H1 (cell line): ENCODE measurements around the gene TPBGL. TPM values are rescaled to one million over a fixed set of nuclear protein-coding genes. Genes with fewer than 3 reads are reported as not detected.
A peak's percentile ranks its signal among the peaks of the same experiment; 100 is the strongest.

Experiments used
- CTCF ChIA-PET: fragments of 300-600 bp; sonication (Branson Sonifier 250); formaldehyde crosslinking; loops from one replicate; lab custom pipeline; 2021; ENCODE audit not compliant: partially characterized antibody; lab: Charles Lee
- POLR2A ChIA-PET: fragments of 300-600 bp; sonication (Branson Sonifier 250); formaldehyde crosslinking; loops from one replicate; lab custom pipeline; 2021; ENCODE audit warnings: inconsistent platforms; ENCODE audit not compliant: partially characterized antibody; lab: Charles Lee
- DNase-seq, 2 experiments: peaks; one replicate each; pipeline versions ENCODE4 v3.0.0 to v3.0.0-alpha.2; 2010 to 2022; ENCODE audit warnings: low spot score in 2 of 2, low read depth in 1 of 2, mixed read lengths in 1 of 2
- FAIRE-seq: peaks from 2 replicates; lab custom pipeline; 2011; peaks lifted over from hg19 to GRCh38; lab: Jason Lieb, UNC
- H2AFZ ChIP-seq: 2 replicates; pipeline ENCODE4 v1.8.1; 2012; ENCODE audit warnings: low read length, inconsistent platforms
- H2AK5ac ChIP-seq: 2 replicates; pipeline ENCODE4 v1.6.1; 2013; ENCODE audit warnings: low read depth, low read length
- H2BK120ac ChIP-seq: replicated peaks from 2 replicates; pipeline ENCODE3; 2013; ENCODE audit warnings: low read depth, low read length, inconsistent platforms
- H2BK12ac ChIP-seq: 2 replicates; pipeline ENCODE4 v1.6.1; 2013; ENCODE audit warnings: low read depth, low read length
- H2BK15ac ChIP-seq: 2 replicates; pipeline ENCODE4 v1.6.1; 2013; ENCODE audit warnings: low read length
- H2BK20ac ChIP-seq: 2 replicates; pipeline ENCODE4 v1.6.1; 2013; ENCODE audit warnings: low read length
- H2BK5ac ChIP-seq: 2 replicates; pipeline ENCODE4 v1.6.1; 2013; ENCODE audit warnings: low read depth, low read length
- H3K14ac ChIP-seq: 2 replicates; pipeline ENCODE4 v1.6.1; 2013; ENCODE audit warnings: inconsistent platforms; ENCODE audit not compliant: insufficient read length
- H3K18ac ChIP-seq: 2 replicates; pipeline ENCODE4 v1.6.1; 2013; ENCODE audit warnings: low read length; ENCODE audit errors: extremely low read depth
- H3K23ac ChIP-seq: 2 replicates; pipeline ENCODE4 v1.6.1; 2013; ENCODE audit warnings: inconsistent platforms; ENCODE audit not compliant: insufficient read length
- H3K23me2 ChIP-seq: 2 replicates; pipeline ENCODE4 v1.6.1; 2013; ENCODE audit warnings: low read depth, low read length
- H3K27ac ChIP-seq: 2 replicates; pipeline ENCODE4 v1.6.1; 2011; ENCODE audit warnings: low read depth, low read length, inconsistent platforms
- H3K27me3 ChIP-seq, 4 experiments: replicated peaks in 1 of 4; 1 replicate in 1 of 4; 2 replicates in 3 of 4; pipeline versions ENCODE4 v1.6.1 to v1.8.1; 2011 to 2013; ENCODE audit warnings: low read length in 3 of 4, mild to moderate bottlenecking in 3 of 4, inconsistent platforms in 2 of 4, mixed read lengths in 2 of 4, moderate library complexity in 1 of 4; ENCODE audit not compliant: control insufficient read depth in 3 of 4, insufficient read depth in 3 of 4; ENCODE audit errors: extremely low read depth in 1 of 4
- H3K36me3 ChIP-seq, 4 experiments: 2 replicates each; pipeline versions ENCODE4 v1.6.1 to v1.8.1; 2011 to 2013; ENCODE audit warnings: mild to moderate bottlenecking in 4 of 4, low read length in 3 of 4, moderate library complexity in 2 of 4, control low read depth in 1 of 4, inconsistent platforms in 1 of 4; ENCODE audit not compliant: insufficient read depth in 4 of 4, control insufficient read depth in 2 of 4
- H3K4ac ChIP-seq: replicated peaks from 2 replicates; pipeline ENCODE3; 2013; ENCODE audit warnings: low read length, low read depth, mixed read lengths, inconsistent platforms; ENCODE audit not compliant: insufficient read length
- H3K4me1 ChIP-seq, 4 experiments: replicated peaks in 1 of 4; 1 replicate in 1 of 4; 2 replicates in 3 of 4; pipeline versions ENCODE4 v1.6.1 to v1.8.1; 2011 to 2013; ENCODE audit warnings: low read length in 3 of 4, inconsistent platforms in 2 of 4, mixed read lengths in 1 of 4; ENCODE audit not compliant: insufficient read depth in 4 of 4, control insufficient read depth in 3 of 4
- H3K4me2 ChIP-seq, 2 experiments: 2 replicates each; pipeline versions ENCODE4 v1.6.1 to v1.8.1; 2011 to 2013; ENCODE audit warnings: low read depth in 2 of 2, low read length in 2 of 2, control low read depth in 1 of 2, inconsistent platforms in 1 of 2, mild to moderate bottlenecking in 1 of 2; ENCODE audit not compliant: insufficient read depth in 1 of 2
- H3K4me3 ChIP-seq, 4 experiments: fragments of 200-600, 300-600 bp in 1 of 4; sonication (generic), shearing (Covaris generic), sonication (Bioruptor Twin) in 1 of 4; 2 replicates each; pipeline versions ENCODE4 v1.5.1 to v1.8.1; 2011 to 2016; ENCODE audit warnings: low read length in 4 of 4, low read depth in 3 of 4, control low read depth in 2 of 4, inconsistent platforms in 2 of 4, mild to moderate bottlenecking in 2 of 4, mixed read lengths in 1 of 4, moderate library complexity in 1 of 4; ENCODE audit not compliant: insufficient read depth in 2 of 4; ENCODE audit errors: extremely low read depth in 1 of 4
- H3K56ac ChIP-seq: replicated peaks from 2 replicates; pipeline ENCODE3; 2013; ENCODE audit warnings: low read depth, mild to moderate bottlenecking, mixed read lengths, low read length, inconsistent platforms; ENCODE audit not compliant: insufficient read length
- H3K79me1 ChIP-seq: 2 replicates; pipeline ENCODE4 v1.6.1; 2013; ENCODE audit warnings: low read depth, low read length, control low read depth
- H3K79me2 ChIP-seq, 2 experiments: 2 replicates each; pipeline versions ENCODE4 v1.6.1 to v1.8.1; 2012 to 2013; ENCODE audit warnings: low read length in 2 of 2, mild to moderate bottlenecking in 2 of 2, inconsistent platforms in 1 of 2; ENCODE audit not compliant: insufficient read depth in 2 of 2, control insufficient read depth in 1 of 2
- H3K9ac ChIP-seq, 4 experiments: replicated peaks in 1 of 4; 1 replicate in 1 of 4; 2 replicates in 3 of 4; pipeline versions ENCODE4 v1.6.1 to v1.8.1; 2011 to 2013; ENCODE audit warnings: low read depth in 3 of 4, low read length in 3 of 4, control low read depth in 2 of 4, mild to moderate bottlenecking in 2 of 4, moderate library complexity in 2 of 4, inconsistent platforms in 1 of 4; ENCODE audit errors: extremely low read depth in 1 of 4
- H3K9me3 ChIP-seq, 2 experiments: 2 replicates each; pipeline versions ENCODE4 v1.6.1 to v1.8.1; 2012 to 2013; ENCODE audit warnings: mild to moderate bottlenecking in 2 of 2, moderate library complexity in 2 of 2, control low read depth in 1 of 2, inconsistent platforms in 1 of 2, low read depth in 1 of 2, low read length in 1 of 2, mixed read lengths in 1 of 2; ENCODE audit not compliant: insufficient read depth in 2 of 2
- H4K20me1 ChIP-seq, 2 experiments: replicated peaks in 1 of 2; 2 replicates each; pipeline versions ENCODE3 to v1.8.1; 2011 to 2013; ENCODE audit warnings: inconsistent platforms in 2 of 2, low read length in 2 of 2, mild to moderate bottlenecking in 1 of 2; ENCODE audit not compliant: insufficient read depth in 2 of 2, control insufficient read depth in 1 of 2
- H4K5ac ChIP-seq: 2 replicates; pipeline ENCODE4 v1.6.1; 2013; ENCODE audit warnings: low read length, low read depth, mixed read lengths, inconsistent platforms; ENCODE audit not compliant: insufficient read length
- H4K8ac ChIP-seq: 2 replicates; pipeline ENCODE4 v1.8.0; 2013; ENCODE audit warnings: mild to moderate bottlenecking, moderate library complexity, low read length, inconsistent platforms; ENCODE audit not compliant: insufficient read depth; ENCODE audit errors: extremely low read depth
- H4K91ac ChIP-seq: replicated peaks from 2 replicates; pipeline ENCODE3; 2013; ENCODE audit warnings: low read length, mixed read lengths, inconsistent platforms; ENCODE audit not compliant: insufficient read length
- CHD2 ChIP-seq: IDR thresholded peaks from 2 replicates; pipeline ENCODE4 v1.6.1; 2012; ENCODE audit warnings: low read length, improper control_type of control experiment
- GTF2F1 ChIP-seq: IDR thresholded peaks from 2 replicates; pipeline ENCODE4 v1.6.1; 2012; ENCODE audit warnings: low read depth, low read length, improper control_type of control experiment, borderline replicate concordance
- HDAC6 ChIP-seq: IDR thresholded peaks from one replicate; pipeline ENCODE4 v1.7.1; 2012; ENCODE audit warnings: low read depth, mild to moderate bottlenecking, inconsistent platforms, low read length, moderate library complexity
- NANOG ChIP-seq: IDR thresholded peaks from 2 replicates; pipeline ENCODE4 v1.6.1; 2011; ENCODE audit warnings: low read length, low read depth, mild to moderate bottlenecking, inconsistent platforms; ENCODE audit not compliant: insufficient read depth, poor library complexity, severe bottlenecking
- WGBS, 2 experiments: shearing (Covaris generic) in 1 of 2; methylation state at CpG; one replicate each; pipeline versions ENCODE4 v1.1.6 to v1.1.7; 2013 to 2015; ENCODE audit warnings: low lambda C conversion rate in 2 of 2, mixed read lengths in 2 of 2, inconsistent platforms in 1 of 2, low coverage in 1 of 2, missing lambda C conversion rate in 1 of 2; ENCODE audit not compliant: insufficient replicate concordance in 2 of 2, insufficient coverage in 1 of 2, insufficient read length in 1 of 2; ENCODE audit errors: extremely low coverage in 1 of 2, missing lambda C conversion rate in 1 of 2; 5-methylcytosine and 5-hydroxymethylcytosine counted together
- polyA plus RNA-seq, 7 experiments: library from polyadenylated mRNA; depleted of rRNA in 3 of 7; stranded (reverse) in 5 of 7; unstranded in 2 of 7; fragments of >200 nt in 5 of 7; fragments of 200-250 nt in 2 of 7; gene quantifications; 1 replicate in 5 of 7; 2 replicates in 1 of 7; 4 replicates in 1 of 7; pipeline versions ENCODE4 v1.2.1 to v1.2.3, GENCODE V29; 2011 to 2013; ENCODE audit warnings: missing spikeins in 2 of 7, mixed read lengths in 2 of 7
- total RNA-seq: library from RNA; stranded (reverse); fragmentation: NEBNext Ultra II Directional; extraction: Animal tissue kit (Norgen Biotek cat#: 25700); gene quantifications from 2 replicates; pipeline ENCODE4 v1.2.1, GENCODE V29; 2021
- TF ChIP-seq, protein P1 (sequence below): IDR thresholded peaks from 2 replicates; pipeline ENCODE4 v1.6.1; 2011; ENCODE audit warnings: low read depth, mild to moderate bottlenecking, low read length; ENCODE audit not compliant: insufficient read depth

Gene TPBGL
- total and polyA plus RNA-seq, 2 of the 8 experiments (the other 6 are each of a cell fraction or from before 2014, with no cell fraction given): 0.26 to 0.37 TPM

- no peak overlapping the region for H3K4me3 ChIP-seq
- no peak overlapping the region; the same call in 1 of the 2 replicates for H2BK5ac ChIP-seq
- no peak overlapping the region for H2BK120ac ChIP-seq
- 0 out of 2 replicates have a peak overlapping the region, but pooled peaks have one; percentile 40 for H3K18ac ChIP-seq
- H2BK20ac ChIP-seq: no peak overlapping the region
- POLR2A ChIA-PET: interaction anchor here (0.7 to 1.8 kb wide), 5 partner anchors 11 to 137 kb away, joined by 3 to 6 read pairs (median 4); no protein-coding TSS in a partner anchor
- H2AK5ac ChIP-seq: no peak overlapping the region
- no peak overlapping the region for H3K9ac ChIP-seq
- no peak overlapping the region for H3K23ac ChIP-seq
- no peak overlapping the region for H3K4ac ChIP-seq
- H3K79me2 ChIP-seq: no peaks in the 10 kb centered on the region
- DNase-seq (no peak), FAIRE-seq (no peak)
- H4K8ac ChIP-seq: peak overlapping the region; percentile 71; the same call in 1 of the 2 replicates
- H3K4me2 ChIP-seq: no peak overlapping the region
- H3K4me1 ChIP-seq: peaks cover 0 to 4% (median under 1%) of the 10 kb centered on the region in 4 experiments; a peak in 1 of 7 replicates
- no peak overlapping the region for H2BK15ac ChIP-seq
- no peaks in the 10 kb centered on the region for H3K79me1 ChIP-seq
- no peak overlapping the region for H2BK12ac ChIP-seq
- no peaks in the 10 kb centered on the region for H4K20me1 ChIP-seq
- no peak overlapping the region for H3K27ac ChIP-seq
- H3K27me3 ChIP-seq: no peaks in the 10 kb centered on the region
- H3K36me3 ChIP-seq: no peaks in the 10 kb centered on the region
- H3K14ac ChIP-seq: no peak overlapping the region
- CTCF ChIA-PET: interaction anchor here (0.6 to 7.4 kb wide), 8 partner anchors 8 to 1036 kb away, joined by 3 to 45 read pairs (median 4); no protein-coding TSS in a partner anchor
- WGBS, 2 experiments: 89% methylated on average over 15 of the region's 17 CpGs; no CpG with 5 or more reads in 1 of the 2 experiments
- H4K91ac ChIP-seq: no peak overlapping the region
- no peak overlapping the region for H2AFZ ChIP-seq
- H3K23me2 ChIP-seq: no peaks in the 10 kb centered on the region
- no peaks in the 10 kb centered on the region for H3K9me3 ChIP-seq
- H4K5ac ChIP-seq: no peak overlapping the region
- H3K56ac ChIP-seq: no peak overlapping the region
- TF ChIP-seq GTF2F1 (no peak), CHD2 (no peak), HDAC6 (no peak), NANOG (no peak)
- TF ChIP-seq, protein P1, sequence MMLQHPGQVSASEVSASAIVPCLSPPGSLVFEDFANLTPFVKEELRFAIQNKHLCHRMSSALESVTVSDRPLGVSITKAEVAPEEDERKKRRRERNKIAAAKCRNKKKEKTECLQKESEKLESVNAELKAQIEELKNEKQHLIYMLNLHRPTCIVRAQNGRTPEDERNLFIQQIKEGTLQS: no peak
Measured at GRCh38 chr11:75262961-75263852, 22.6 kb downstream of the TPBGL start.
